ENCODE data around the gene ME1. TPM values are rescaled to one million over a fixed set of nuclear protein-coding genes. Genes with fewer than 3 reads are reported as not detected.

Gene ME1
- total and polyA plus RNA-seq, 8 donors, result 5.2 to 31.7 (median 12.7) TPM

DNA sequence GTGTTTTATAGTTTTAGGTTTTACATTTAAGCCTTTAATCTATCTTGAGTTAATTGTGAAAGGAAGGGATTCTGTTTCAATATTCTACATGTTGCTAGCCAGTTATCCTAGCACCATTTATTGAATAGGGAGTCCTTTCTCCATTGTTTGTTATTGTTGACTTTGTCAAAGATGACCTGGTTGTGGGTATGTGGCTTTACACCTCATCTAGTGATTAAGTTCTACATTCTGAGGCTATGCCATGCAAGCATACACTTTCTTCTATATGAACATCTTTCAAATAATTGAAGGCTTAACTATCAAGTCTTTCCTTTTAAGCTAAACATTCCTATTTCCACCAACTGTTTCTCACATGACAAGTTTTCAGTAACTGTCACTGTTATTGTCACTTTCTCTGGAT is 46.1 kb downstream of the ME1 start:
- intact Hi-C loops (cut with DNase I; ENCODE audit: low total_unique reads), result no loop called here
- DNase-seq, result no peak
- H3K27me3 ChIP-seq, result no peaks in the 10 kb centered on the region
- H3K27ac ChIP-seq, result no peak overlapping the region
- peaks cover 0 to 18% (median 9%) of the 10 kb centered on the region in 4 donors for H3K4me1 ChIP-seq
- no peaks in the 10 kb centered on the region for H3K36me3 ChIP-seq
- H3K4me3 ChIP-seq, result no peak overlapping the region
- TF ChIP-seq EP300 (IDR thresholded peaks at IDR 0.05), result no peak
- TF ChIP-seq POLR2A (IDR thresholded peaks at IDR 0.05), result no peak
- TF ChIP-seq CTCF (IDR thresholded peaks at IDR 0.05), result no peak
- no peak for TF ChIP-seq POLR2AphosphoS5 (IDR thresholded peaks at IDR 0.05)
- no peaks in the 10 kb centered on the region for H3K9me3 ChIP-seq

DNA sequence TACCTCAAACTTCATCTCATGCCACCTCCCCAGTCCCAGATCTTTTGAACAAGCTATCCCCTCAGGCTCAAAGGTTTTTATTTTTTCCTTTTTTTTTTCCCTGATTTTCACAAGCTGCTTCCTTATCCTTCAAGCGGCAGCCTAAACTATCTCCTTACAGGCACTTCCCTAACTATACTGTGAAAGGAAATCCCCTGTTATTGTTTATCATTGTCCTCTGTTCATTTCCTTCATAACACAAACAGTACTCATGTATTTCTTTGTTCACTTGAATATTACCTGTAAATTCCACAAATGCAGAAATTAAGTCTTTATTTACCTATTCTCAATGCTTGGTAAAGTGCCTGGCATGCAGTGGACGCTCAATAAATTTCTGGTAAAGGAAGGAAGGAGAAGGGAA is 48.9 kb downstream of the ME1 start:
- Histone ChIP-seq H3K4me3 (no peak overlapping the region), H3K27ac (no peak overlapping the region), H3K9me3 (no peaks in the 10 kb centered on the region), H3K27me3 (no peaks in the 10 kb centered on the region), H3K36me3 (no peaks in the 10 kb centered on the region), H3K4me1 (peaks cover 0 to 18% (median 9%) of the 10 kb centered on the region in 4 donors)
- intact Hi-C loops (cut with DNase I; ENCODE audit: low total_unique reads), result no loop called here
- no peak for TF ChIP-seq POLR2AphosphoS5 (IDR thresholded peaks at IDR 0.05)
- TF ChIP-seq POLR2A (IDR thresholded peaks at IDR 0.05), result no peak
- no peak for TF ChIP-seq EP300 (IDR thresholded peaks at IDR 0.05)
- no peak for TF ChIP-seq CTCF (IDR thresholded peaks at IDR 0.05)
- no peak for DNase-seq
- 65 to 77% (median 75%) methylated on average over 2 of the region's 2 CpGs for WGBS, 5 donors

GRCh38 chr6:83378621-83379388 is 52.0 kb downstream of the ME1 start:
- Histone ChIP-seq H3K9me3 (no peaks in the 10 kb centered on the region), H3K4me3 (no peak overlapping the region), H3K27ac (no peak overlapping the region), H3K4me1 (peaks cover 0 to 18% (median 9%) of the 10 kb centered on the region in 4 donors), H3K27me3 (no peaks in the 10 kb centered on the region), H3K36me3 (no peaks in the 10 kb centered on the region)
- intact Hi-C loops (cut with DNase I; ENCODE audit: low total_unique reads), result no loop called here
- TF ChIP-seq POLR2A (IDR thresholded peaks at IDR 0.05), result no peak
- no peak for TF ChIP-seq CTCF (IDR thresholded peaks at IDR 0.05)
- TF ChIP-seq EP300 (IDR thresholded peaks at IDR 0.05), result no peak
- no peak for TF ChIP-seq POLR2AphosphoS5 (IDR thresholded peaks at IDR 0.05)
- no peak for DNase-seq

DNA sequence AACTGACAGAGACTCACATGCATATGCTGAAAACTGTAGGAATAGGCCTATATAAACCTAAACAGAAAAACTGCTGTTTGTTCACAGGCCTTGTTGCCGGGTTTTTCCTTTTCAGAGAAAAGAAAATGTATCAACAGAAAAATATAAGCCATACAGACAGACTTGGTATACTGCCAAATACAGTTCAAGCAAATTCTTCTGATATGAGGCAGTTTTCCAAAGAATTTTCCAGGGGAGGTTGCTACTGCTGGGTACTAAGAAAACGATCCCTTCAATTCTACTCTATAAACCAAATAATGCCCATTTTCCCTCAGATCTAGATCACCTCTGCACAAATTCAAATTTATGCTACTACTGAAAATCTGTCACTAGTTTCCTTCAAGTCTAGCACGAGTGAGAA is 59.4 kb downstream of the ME1 start:
- intact Hi-C loops (cut with DNase I; ENCODE audit: low total_unique reads), result no loop called here
- H3K4me1 ChIP-seq, result peaks cover 0 to under 1% (median 0%) of the 10 kb centered on the region in 4 donors
- no peaks in the 10 kb centered on the region for H3K27me3 ChIP-seq
- no peak overlapping the region for H3K4me3 ChIP-seq
- H3K27ac ChIP-seq, result no peak overlapping the region
- no peak for TF ChIP-seq EP300 (IDR thresholded peaks at IDR 0.05)
- no peak for TF ChIP-seq CTCF (IDR thresholded peaks at IDR 0.05)
- no peak for TF ChIP-seq POLR2AphosphoS5 (IDR thresholded peaks at IDR 0.05)
- TF ChIP-seq POLR2A (IDR thresholded peaks at IDR 0.05), result no peak
- H3K9me3 ChIP-seq, result no peaks in the 10 kb centered on the region
- WGBS, 5 donors, result 38 to 50% (median 43%) methylated on average over 3 of the region's 3 CpGs
- DNase-seq, result peak in 1 of 2 donors; percentile 53
- no peaks in the 10 kb centered on the region for H3K36me3 ChIP-seq

All from stomach (tissue), 9 donors.